ENCODE results near the gene GPRC5C. TPM values are rescaled to one million over a fixed set of nuclear protein-coding genes. Genes with fewer than 3 reads are reported as not detected.
A peak's percentile ranks its signal among the peaks of the same experiment; 100 is the strongest.

The GPRC5C gene
- total RNA-seq, 2 donors from 2014 or later, result 66.3 to 186 TPM

- TF ChIP-seq CTCF (IDR thresholded peaks at IDR 0.05) (no peak), POLR2A (IDR thresholded peaks at IDR 0.05) (no peak), POLR2AphosphoS5 (IDR thresholded peaks at IDR 0.05) (no peak)
- H3K36me3 ChIP-seq, result no peaks in the 10 kb centered on the region
- H3K27me3 ChIP-seq (replicated peaks; ENCODE audit: insufficient read depth), result no peaks in the 10 kb centered on the region
- 60% methylated on average over 6 of the region's 6 CpGs for WGBS
- peak overlapping the region; percentile 73 for H3K27ac ChIP-seq
- DNase-seq (ENCODE audit: low spot score), result no peak
- H3K4me1 ChIP-seq (replicated peaks), result peaks cover 13% of the 10 kb centered on the region
- H3K9me3 ChIP-seq, result no peaks in the 10 kb centered on the region
- no peak overlapping the region for H3K4me3 ChIP-seq
- intact Hi-C loops (cut with DNase I), result no loop called here
Observed at GRCh38 chr17:74427763-74428153, 4.1 kb upstream of the GPRC5C start.

- Histone ChIP-seq H3K9me3 (no peaks in the 10 kb centered on the region), H3K36me3 (no peaks in the 10 kb centered on the region), H3K27ac (peak overlapping the region; percentile 95 to 98), H3K4me3 (peak overlapping the region; percentile 72 to 81), H3K27me3 (replicated peaks; ENCODE audit: insufficient read depth) (no peaks in the 10 kb centered on the region), H3K4me1 (replicated peaks) (peaks cover 13% of the 10 kb centered on the region)
- intact Hi-C loops (cut with DNase I), result no loop called here
- peak; percentile 76 for DNase-seq (ENCODE audit: low spot score)
- 49% methylated on average over 18 of the region's 19 CpGs for WGBS
- no peak for TF ChIP-seq POLR2AphosphoS5 (IDR thresholded peaks at IDR 0.05)
- TF ChIP-seq POLR2A (IDR thresholded peaks at IDR 0.05), result peak; percentile 46
- no peak for TF ChIP-seq CTCF (IDR thresholded peaks at IDR 0.05)
Observed at GRCh38 chr17:74429604-74430384, 2.1 kb upstream of the GPRC5C start.

- no peak for TF ChIP-seq CTCF (IDR thresholded peaks at IDR 0.05)
- TF ChIP-seq POLR2A (IDR thresholded peaks at IDR 0.05), result no peak
- TF ChIP-seq POLR2AphosphoS5 (IDR thresholded peaks at IDR 0.05), result no peak
- Histone ChIP-seq H3K4me1 (replicated peaks) (peaks cover 16% of the 10 kb centered on the region), H3K4me3 (peak overlapping the region; percentile 72 to 81)
Observed at GRCh38 chr17:74430385-74430705, 1.5 kb upstream of the GPRC5C start.

GRCh38 chr17:74430706-74431567 is 951 bp upstream of the GPRC5C start:
- DNase-seq (ENCODE audit: low spot score), result peak; percentile 92
- peaks cover 22% of the 10 kb centered on the region for H3K4me1 ChIP-seq (replicated peaks)
- H3K4me3 ChIP-seq, result peak overlapping the region; percentile 72 to 81
- peak overlapping the region; percentile 95 to 98 for H3K27ac ChIP-seq
- under 1% methylated on average over 67 of the region's 67 CpGs for WGBS
- H3K9me3 ChIP-seq, result no peaks in the 10 kb centered on the region
- H3K36me3 ChIP-seq, result no peaks in the 10 kb centered on the region
- H3K27me3 ChIP-seq (replicated peaks; ENCODE audit: insufficient read depth), result no peaks in the 10 kb centered on the region
- TF ChIP-seq CTCF (IDR thresholded peaks at IDR 0.05), result peak in 1 of 4 experiments; percentile 36
- TF ChIP-seq POLR2AphosphoS5 (IDR thresholded peaks at IDR 0.05), result peak; percentile 76
- peak; percentile 49 for TF ChIP-seq POLR2A (IDR thresholded peaks at IDR 0.05)
- intact Hi-C loops (cut with DNase I), result no loop called here

More at GRCh38 chr17:74430385-74430705, 1.5 kb upstream of the GPRC5C start:
- no peaks in the 10 kb centered on the region for H3K9me3 ChIP-seq
- no peaks in the 10 kb centered on the region for H3K36me3 ChIP-seq
- DNase-seq (ENCODE audit: low spot score), result no peak
- H3K27ac ChIP-seq, result peak overlapping the region; percentile 95 to 98
- H3K27me3 ChIP-seq (replicated peaks; ENCODE audit: insufficient read depth), result no peaks in the 10 kb centered on the region
- 10% methylated on average over 13 of the region's 13 CpGs for WGBS
- intact Hi-C loops (cut with DNase I), result no loop called here
